HG02943 (cell line): ENCODE results near the gene MEA1.

ENCODE experiments used
- ATAC-seq: cut with Tn5 transposase; IDR thresholded peaks from one replicate; pipeline ENCODE4 v1.9.1; 2021; ENCODE audit warnings: mild to moderate bottlenecking, low read depth, moderate library complexity; ENCODE audit not compliant: unreplicated experiment

The MEA1 gene

GRCh38 chr6:42978487-42978838, 35.3 kb downstream of the MEA1 start:
- ATAC-seq, result no peak

- ATAC-seq, result no peak
Measured at GRCh38 chr6:42974919-42975505, 38.7 kb downstream of the MEA1 start.

- ATAC-seq, result no peak
Measured at GRCh38 chr6:42973926-42974325, 39.8 kb downstream of the MEA1 start.

GRCh38 chr6:42971746-42972327, 41.9 kb downstream of the MEA1 start:
- ATAC-seq, result no peak

GRCh38 chr6:42970871-42971612, 42.7 kb downstream of the MEA1 start:
- ATAC-seq, result no peak

GRCh38 chr6:42969934-42970333, 43.8 kb downstream of the MEA1 start:
- ATAC-seq, result no peak

GRCh38 chr6:42969431-42969830, 44.3 kb downstream of the MEA1 start:
- ATAC-seq, result no peak

GRCh38 chr6:42968783-42969182, 45.0 kb downstream of the MEA1 start:
- no peak for ATAC-seq

- ATAC-seq, result no peak
Measured at GRCh38 chr6:42968126-42968701, 45.5 kb downstream of the MEA1 start.

GRCh38 chr6:42967228-42967627, 46.5 kb downstream of the MEA1 start:
- ATAC-seq, result no peak

GRCh38 chr6:42966571-42966970, 47.2 kb downstream of the MEA1 start:
- ATAC-seq, result no peak

- no peak for ATAC-seq
Measured at GRCh38 chr6:42963855-42964605, 49.7 kb downstream of the MEA1 start.

GRCh38 chr6:42963179-42963854, 50.4 kb downstream of the MEA1 start:
- no peak for ATAC-seq

GRCh38 chr6:42962502-42963178, 51.1 kb downstream of the MEA1 start:
- ATAC-seq, result no peak

GRCh38 chr6:42962096-42962495, 51.6 kb downstream of the MEA1 start:
- ATAC-seq, result no peak
